Suprapubic skin (tissue), 4 donors: ENCODE data around the gene PARK7. TPM values are rescaled to one million over a fixed set of nuclear protein-coding genes. Genes with fewer than 3 reads are reported as not detected.

Experiments
- DNase-seq, 2 donors: peaks; one replicate each; pipeline ENCODE4 v3.0.0-alpha.2; 2019; ENCODE audit warnings: low spot score in 2 of 2
- H3K27ac ChIP-seq: fragments of 200-600 bp; sonication (generic); one replicate; pipeline ENCODE4 v1.5.1; 2019
- H3K27me3 ChIP-seq: fragments of 200-600 bp; sonication (generic); one replicate; pipeline ENCODE4 v1.5.1; 2019
- H3K36me3 ChIP-seq: fragments of 200-600 bp; sonication (generic); one replicate; pipeline ENCODE4 v1.5.1; 2019
- H3K4me1 ChIP-seq: fragments of 200-600 bp; sonication (generic); one replicate; pipeline ENCODE4 v1.5.1; 2019
- H3K4me3 ChIP-seq: fragments of 200-600 bp; sonication (generic); one replicate; pipeline ENCODE4 v1.5.1; 2019; ENCODE audit warnings: mild to moderate bottlenecking
- H3K9me3 ChIP-seq: fragments of 200-600 bp; sonication (generic); one replicate; pipeline ENCODE4 v1.5.1; 2019
- CTCF ChIP-seq, 2 donors: fragments of 200-600 bp in 1 of 2; fragments of 450-650 bp in 1 of 2; sonication (generic) in 1 of 2; IDR thresholded peaks; one replicate each; pipeline ENCODE4 v1.5.1; 2016 to 2019; ENCODE audit warnings: antibody characterized with exemption in 2 of 2, mild to moderate bottlenecking in 1 of 2, moderate library complexity in 1 of 2
- EP300 ChIP-seq: sonication (generic); formaldehyde crosslinking; IDR thresholded peaks from one replicate; pipeline ENCODE4 v1.6.1; 2017; ENCODE audit warnings: antibody characterized with exemption
- POLR2A ChIP-seq, 2 donors: fragments of 450-650 bp; IDR thresholded peaks; one replicate each; pipeline ENCODE4 v1.6.1; 2017; ENCODE audit warnings: antibody characterized with exemption in 2 of 2, mild to moderate bottlenecking in 2 of 2, moderate library complexity in 2 of 2
- POLR2AphosphoS5 ChIP-seq, 3 donors: sonication (generic); formaldehyde crosslinking; IDR thresholded peaks; one replicate each; pipeline ENCODE4 v1.6.1; 2017; ENCODE audit warnings: antibody characterized with exemption in 3 of 3
- WGBS: methylation state at CpG from one replicate; pipeline ENCODE4 v1.1.5; 2018; 5-methylcytosine and 5-hydroxymethylcytosine counted together
- total RNA-seq, 4 donors: library from RNA; depleted of rRNA; stranded (reverse); fragments of >200 nt; gene quantifications; one replicate each; pipeline ENCODE4 v1.1.0, GENCODE V29; 2016

The PARK7 gene
- total RNA-seq, 4 donors from 2014 or later: 74.0 to 94.1 (median 85.2) TPM

GRCh38 chr1:8019229-8019620, 57.7 kb downstream of the PARK7 start:
- H3K9me3 ChIP-seq: no peaks in the 10 kb centered on the region
- H3K27me3 ChIP-seq: no peaks in the 10 kb centered on the region
- WGBS: 88% methylated on average over 5 of the region's 5 CpGs
- H3K27ac ChIP-seq: peak overlapping the region; percentile 32
- TF ChIP-seq EP300 (no peak), POLR2AphosphoS5 (IDR thresholded peaks at IDR 0.05) (no peak), POLR2A (IDR thresholded peaks at IDR 0.05) (no peak), CTCF (IDR thresholded peaks at IDR 0.05) (no peak)
- H3K4me3 ChIP-seq: no peak overlapping the region
- DNase-seq: no peak
- peaks cover 93% of the 10 kb centered on the region for H3K4me1 ChIP-seq
- H3K36me3 ChIP-seq: peaks cover 6% of the 10 kb centered on the region

- TF ChIP-seq CTCF (IDR thresholded peaks at IDR 0.05): no peak
- TF ChIP-seq POLR2AphosphoS5 (IDR thresholded peaks at IDR 0.05): no peak
- no peak for TF ChIP-seq POLR2A (IDR thresholded peaks at IDR 0.05)
- no peak for TF ChIP-seq EP300
- Histone ChIP-seq H3K27me3 (no peaks in the 10 kb centered on the region), H3K4me3 (no peak overlapping the region), H3K27ac (peak overlapping the region; percentile 32), H3K4me1 (peaks cover 85% of the 10 kb centered on the region), H3K9me3 (no peaks in the 10 kb centered on the region), H3K36me3 (no peaks in the 10 kb centered on the region)
- DNase-seq: no peak
Measured at GRCh38 chr1:8020032-8020431, 58.5 kb downstream of the PARK7 start.

GRCh38 chr1:8021676-8022266, 60.3 kb downstream of the PARK7 start:
- Histone ChIP-seq H3K36me3 (no peaks in the 10 kb centered on the region), H3K4me3 (peak overlapping the region; percentile 94), H3K27me3 (no peaks in the 10 kb centered on the region), H3K4me1 (peaks cover 76% of the 10 kb centered on the region), H3K27ac (peak overlapping the region; percentile 38), H3K9me3 (no peaks in the 10 kb centered on the region)
- WGBS: 71% methylated on average over 6 of the region's 6 CpGs
- TF ChIP-seq EP300: no peak
- no peak for TF ChIP-seq POLR2AphosphoS5 (IDR thresholded peaks at IDR 0.05)
- TF ChIP-seq POLR2A (IDR thresholded peaks at IDR 0.05): no peak
- no peak for TF ChIP-seq CTCF (IDR thresholded peaks at IDR 0.05)
- no peak for DNase-seq

GRCh38 chr1:8022395-8023286, 61.1 kb downstream of the PARK7 start:
- Histone ChIP-seq H3K4me3 (peak overlapping the region; percentile 94), H3K27ac (peak overlapping the region; percentile 38), H3K9me3 (no peaks in the 10 kb centered on the region), H3K36me3 (no peaks in the 10 kb centered on the region), H3K4me1 (peaks cover 76% of the 10 kb centered on the region), H3K27me3 (no peaks in the 10 kb centered on the region)
- 75% methylated on average over 3 of the region's 3 CpGs for WGBS
- TF ChIP-seq CTCF (IDR thresholded peaks at IDR 0.05) (no peak), POLR2A (IDR thresholded peaks at IDR 0.05) (no peak), POLR2AphosphoS5 (IDR thresholded peaks at IDR 0.05) (no peak), EP300 (no peak)
- DNase-seq: no peak

- Histone ChIP-seq H3K27ac (peak overlapping the region; percentile 38), H3K4me1 (peaks cover 74% of the 10 kb centered on the region), H3K4me3 (peak overlapping the region; percentile 94), H3K9me3 (no peaks in the 10 kb centered on the region), H3K27me3 (no peaks in the 10 kb centered on the region), H3K36me3 (no peaks in the 10 kb centered on the region)
- TF ChIP-seq POLR2A (IDR thresholded peaks at IDR 0.05): no peak
- no peak for TF ChIP-seq CTCF (IDR thresholded peaks at IDR 0.05)
- TF ChIP-seq EP300: no peak
- no peak for TF ChIP-seq POLR2AphosphoS5 (IDR thresholded peaks at IDR 0.05)
- 67% methylated on average over 10 of the region's 10 CpGs for WGBS
- DNase-seq: no peak
Measured at GRCh38 chr1:8023287-8023994, 61.9 kb downstream of the PARK7 start.
